CD4-positive, alpha-beta memory T cell (primary cell): Measurements from ENCODE around the gene TMEM240. TPM values are rescaled to one million over a fixed set of nuclear protein-coding genes. Genes with fewer than 3 reads are reported as not detected.
"Not testable (repeated sequence)": the region's sequence is repeated elsewhere in the genome, so short reads cannot be mapped to it uniquely, and the experiment has no call there.

Experiments used
- CTCF ChIA-PET: fragments of 350-600 bp; sonication (Branson Sonifier 250); formaldehyde crosslinking; loops from one replicate; lab custom pipeline; 2021; ENCODE audit warnings: inconsistent platforms; ENCODE audit not compliant: partially characterized antibody; lab: Charles Lee
- POLR2A ChIA-PET: fragments of 350-600 bp; sonication (Branson Sonifier 250); formaldehyde crosslinking; loops from one replicate; lab custom pipeline; 2021; ENCODE audit not compliant: partially characterized antibody; lab: Charles Lee
- DNase-seq, 5 donors: peaks; one replicate each; pipeline versions ENCODE4 v3.0.0 to v3.0.0-alpha.2; 2020 to 2022; ENCODE audit warnings: mixed read lengths in 1 of 5
- H3K27ac ChIP-seq: one replicate; pipeline ENCODE4 v1.7.0; 2013; ENCODE audit warnings: low read depth, low read length
- H3K27me3 ChIP-seq: 2 replicates; pipeline ENCODE4 v1.7.0; 2013; ENCODE audit warnings: mild to moderate bottlenecking, low read length, moderate library complexity; ENCODE audit not compliant: insufficient read depth
- H3K36me3 ChIP-seq: 2 replicates; pipeline ENCODE4 v1.7.0; 2013; ENCODE audit warnings: mild to moderate bottlenecking, low read length, moderate library complexity; ENCODE audit not compliant: insufficient read depth
- H3K4me1 ChIP-seq: 2 replicates; pipeline ENCODE4 v1.7.0; 2013; ENCODE audit warnings: mild to moderate bottlenecking, low read length, moderate library complexity; ENCODE audit not compliant: insufficient read depth
- H3K4me3 ChIP-seq, 2 donors: one replicate each; pipeline ENCODE4 v1.7.0; 2013; ENCODE audit warnings: low read length in 2 of 2, mild to moderate bottlenecking in 1 of 2
- H3K9me3 ChIP-seq, 2 donors: one replicate each; pipeline ENCODE4 v1.7.0; 2013; ENCODE audit warnings: low read length in 2 of 2, control low read depth in 1 of 2; ENCODE audit not compliant: control insufficient read depth in 1 of 2
- H3K27ac Mint-ChIP-seq, 7 donors: one replicate each; pipeline ENCODE4 v1.8.0; 2020 to 2021; ENCODE audit warnings: mixed read lengths in 7 of 7, mild to moderate bottlenecking in 6 of 7, inconsistent platforms in 3 of 7, moderate library complexity in 3 of 7
- H3K27me3 Mint-ChIP-seq, 2 donors: one replicate each; pipeline ENCODE4 v1.8.0; 2020 to 2021; ENCODE audit warnings: mixed read lengths in 2 of 2
- H3K36me3 Mint-ChIP-seq, 2 donors: one replicate each; pipeline ENCODE4 v1.8.0; 2020 to 2021; ENCODE audit warnings: mixed read lengths in 2 of 2, inconsistent platforms in 1 of 2, mild to moderate bottlenecking in 1 of 2
- H3K4me1 Mint-ChIP-seq, 4 donors: one replicate each; pipeline ENCODE4 v1.8.0; 2020 to 2021; ENCODE audit warnings: mixed read lengths in 4 of 4, mild to moderate bottlenecking in 1 of 4
- H3K4me3 Mint-ChIP-seq, 8 donors: one replicate each; pipeline ENCODE4 v1.8.0; 2020 to 2021; ENCODE audit warnings: mixed read lengths in 8 of 8, mild to moderate bottlenecking in 7 of 8, moderate library complexity in 6 of 8, inconsistent platforms in 3 of 8
- H3K9me3 Mint-ChIP-seq, 8 donors: one replicate each; pipeline ENCODE4 v1.8.0; 2020 to 2021; ENCODE audit warnings: mixed read lengths in 8 of 8, mild to moderate bottlenecking in 5 of 8, inconsistent platforms in 3 of 8, moderate library complexity in 1 of 8
- intact Hi-C: fragments of 100-400 bp; cut with micrococcal nuclease; formaldehyde crosslinking; loops from one replicate; pipeline ENCODE4 v1.15.1; 2023
- polyA plus RNA-seq, 2 donors: library from polyadenylated mRNA; unstranded; fragments of 300-500 nt; fragmentation: Illumina TruSeq; gene quantifications; one replicate each; pipeline ENCODE4 v1.2.3, GENCODE V29; 2021
- total RNA-seq, 2 experiments: library from RNA; stranded (reverse); gene quantifications; one replicate each; pipeline ENCODE4 v1.2.3, GENCODE V29; 2021

Gene TMEM240
- total and polyA plus RNA-seq, 4 experiments from 2014 or later: 1.8 to 2.8 TPM; not detected in 2

- no peak for DNase-seq
- CTCF ChIA-PET: no interaction called here
- H3K27ac ChIP-seq: no peak overlapping the region
- H3K27me3 Mint-ChIP-seq: no peaks in the 10 kb centered on the region
- H3K4me3 ChIP-seq: no peak overlapping the region
- peaks cover 11 to 14% of the 10 kb centered on the region in 2 donors for H3K36me3 Mint-ChIP-seq
- intact Hi-C loops: no loop called here
- no peaks in the 10 kb centered on the region for H3K4me1 ChIP-seq
- H3K4me3 Mint-ChIP-seq: no peak overlapping the region
- no peaks in the 10 kb centered on the region for H3K36me3 ChIP-seq
- no peaks in the 10 kb centered on the region for H3K9me3 ChIP-seq
- no peaks in the 10 kb centered on the region for H3K27me3 ChIP-seq
- peaks cover 0 to 10% (median 7%) of the 10 kb centered on the region in 8 donors for H3K9me3 Mint-ChIP-seq
- H3K4me1 Mint-ChIP-seq: no peaks in the 10 kb centered on the region
- POLR2A ChIA-PET: no interaction called here
- no peak overlapping the region for H3K27ac Mint-ChIP-seq
These were observed 11.8 kb downstream of the TMEM240 start for GRCh38 chr1:1528301-1529267.

- CTCF ChIA-PET: no interaction called here
- intact Hi-C loops: no loop called here
- Histone ChIP-seq H3K27me3 (no peaks in the 10 kb centered on the region), H3K9me3 (no peaks in the 10 kb centered on the region), H3K4me1 (no peaks in the 10 kb centered on the region), H3K4me3 (no peak overlapping the region), H3K27ac (no peak overlapping the region), H3K36me3 (no peaks in the 10 kb centered on the region)
- Mint-ChIP-seq H3K27me3 (no peaks in the 10 kb centered on the region), H3K36me3 (peaks cover 10 to 14% of the 10 kb centered on the region in 2 donors), H3K9me3 (peaks cover 0 to 10% (median 6%) of the 10 kb centered on the region in 8 donors), H3K27ac (no peak overlapping the region), H3K4me3 (no peak overlapping the region), H3K4me1 (no peaks in the 10 kb centered on the region)
- no peak for DNase-seq
- POLR2A ChIA-PET: no interaction called here
These were observed 13.2 kb downstream of the TMEM240 start for GRCh38 chr1:1527092-1527816.

GRCh38 chr1:1526476-1526875, 13.9 kb downstream of the TMEM240 start:
- H3K4me3 ChIP-seq, H3K4me1 ChIP-seq, H3K27ac Mint-ChIP-seq, CTCF ChIA-PET, H3K4me1 Mint-ChIP-seq, H3K27me3 Mint-ChIP-seq, H3K27ac ChIP-seq, H3K9me3 Mint-ChIP-seq, DNase-seq, H3K27me3 ChIP-seq, intact Hi-C loops, H3K4me3 Mint-ChIP-seq, POLR2A ChIA-PET, H3K36me3 ChIP-seq, H3K9me3 ChIP-seq: not testable (repeated sequence)
- H3K36me3 Mint-ChIP-seq: peaks cover 5 to 17% of the 10 kb centered on the region in 2 donors

- intact Hi-C loops, H3K9me3 Mint-ChIP-seq, CTCF ChIA-PET, H3K27ac ChIP-seq, H3K27me3 Mint-ChIP-seq, H3K4me1 Mint-ChIP-seq, H3K27me3 ChIP-seq, H3K4me3 Mint-ChIP-seq, H3K4me3 ChIP-seq, H3K4me1 ChIP-seq, H3K9me3 ChIP-seq, H3K36me3 ChIP-seq, H3K27ac Mint-ChIP-seq, POLR2A ChIA-PET, DNase-seq: not testable (repeated sequence)
- H3K36me3 Mint-ChIP-seq: peaks cover 0 to 17% of the 10 kb centered on the region in 2 donors
These were observed 15.6 kb downstream of the TMEM240 start for GRCh38 chr1:1524750-1525383.

GRCh38 chr1:1523651-1524050, 16.8 kb downstream of the TMEM240 start:
- H3K4me1 ChIP-seq, CTCF ChIA-PET, H3K27ac Mint-ChIP-seq, H3K27me3 ChIP-seq, H3K4me1 Mint-ChIP-seq, DNase-seq, H3K27me3 Mint-ChIP-seq, H3K4me3 ChIP-seq, H3K36me3 ChIP-seq, H3K9me3 ChIP-seq, intact Hi-C loops, H3K9me3 Mint-ChIP-seq, H3K4me3 Mint-ChIP-seq, H3K27ac ChIP-seq, POLR2A ChIA-PET: not testable (repeated sequence)
- H3K36me3 Mint-ChIP-seq: peaks cover 1 to 15% of the 10 kb centered on the region in 2 donors

- H3K27me3 Mint-ChIP-seq, H3K4me1 Mint-ChIP-seq, DNase-seq, H3K36me3 ChIP-seq, H3K27ac Mint-ChIP-seq, CTCF ChIA-PET, H3K4me1 ChIP-seq, H3K9me3 Mint-ChIP-seq, H3K4me3 Mint-ChIP-seq, H3K27me3 ChIP-seq, H3K27ac ChIP-seq, H3K4me3 ChIP-seq, POLR2A ChIA-PET, H3K9me3 ChIP-seq, intact Hi-C loops: not testable (repeated sequence)
- H3K36me3 Mint-ChIP-seq: peaks cover 5 to 17% of the 10 kb centered on the region in 2 donors
These were observed 17.2 kb downstream of the TMEM240 start for GRCh38 chr1:1523226-1523625.

- H3K27ac ChIP-seq, H3K27me3 ChIP-seq, H3K36me3 ChIP-seq, H3K4me1 ChIP-seq, H3K9me3 ChIP-seq, H3K27ac Mint-ChIP-seq, H3K4me1 Mint-ChIP-seq, H3K27me3 Mint-ChIP-seq, intact Hi-C loops, H3K9me3 Mint-ChIP-seq, H3K4me3 ChIP-seq, DNase-seq, POLR2A ChIA-PET, H3K4me3 Mint-ChIP-seq, CTCF ChIA-PET: not testable (repeated sequence)
- H3K36me3 Mint-ChIP-seq: peaks cover 11 to 20% of the 10 kb centered on the region in 2 donors
These were observed 17.9 kb downstream of the TMEM240 start for GRCh38 chr1:1522536-1522935.
